NCI-H2029 treated with DMSO at 0.1 percent for 48 hours (cell line): ENCODE data around the gene DNM1.
"Not testable (repeated sequence)": the region's sequence is repeated elsewhere in the genome, so short reads cannot be mapped to it uniquely, and the experiment has no call there.

Source experiments
- DNase-seq: peaks from one replicate; lab custom pipeline; 2025; lab: John Stamatoyannopoulos, UW

Gene DNM1

DNA sequence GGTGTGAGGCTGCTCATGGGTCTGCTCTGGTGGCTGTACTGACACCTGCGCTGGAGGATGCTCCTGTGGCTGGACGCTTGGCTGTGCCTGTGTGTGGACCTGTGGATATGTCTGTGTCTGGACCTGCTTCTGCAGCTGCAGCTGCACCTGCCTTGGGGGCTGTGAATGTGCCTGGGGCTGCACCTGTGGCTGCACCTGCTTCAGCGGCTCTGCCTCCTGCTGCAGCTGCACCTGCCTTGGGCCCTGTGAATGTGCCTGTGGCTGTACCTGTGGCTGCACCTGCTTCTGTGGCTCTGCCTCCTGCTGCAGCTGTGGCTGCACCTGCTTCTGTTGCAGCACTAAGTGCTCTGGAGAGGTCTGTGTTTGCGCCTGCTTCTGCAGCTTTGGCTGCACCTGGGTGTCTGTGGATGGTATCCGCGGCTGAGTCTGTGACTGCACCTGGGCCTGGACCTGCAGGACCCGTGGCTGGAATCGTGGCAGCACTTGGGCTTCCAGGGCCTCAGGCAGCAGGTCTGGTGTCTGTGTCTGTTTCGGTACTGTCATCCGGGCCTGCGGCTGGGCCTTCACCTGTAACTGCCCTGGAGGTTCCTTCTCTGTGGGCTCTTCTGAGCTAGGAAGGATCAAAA lies 24.3 kb upstream of the DNM1 start:
- no peak for DNase-seq

DNA sequence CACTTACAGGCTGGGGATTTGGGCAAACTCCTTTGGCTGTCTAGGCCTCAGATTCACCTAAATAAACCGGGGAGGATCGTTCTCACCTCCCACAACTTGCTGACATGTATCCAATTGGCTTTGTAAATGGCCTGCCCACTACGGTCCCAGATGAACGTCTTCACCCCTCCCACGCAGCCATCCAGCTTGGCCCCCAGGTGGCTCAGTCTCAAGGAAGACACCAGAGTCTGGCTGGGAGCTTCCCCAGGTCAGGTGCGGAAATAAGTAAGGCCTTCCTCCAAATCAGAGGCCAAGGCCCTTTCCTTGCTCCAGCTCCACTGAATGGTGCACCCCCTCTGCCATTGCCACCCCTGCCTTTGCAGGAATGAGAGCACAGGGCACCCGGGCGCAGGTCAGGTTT lies 23.2 kb upstream of the DNM1 start:
- DNase-seq, result no peak

DNA sequence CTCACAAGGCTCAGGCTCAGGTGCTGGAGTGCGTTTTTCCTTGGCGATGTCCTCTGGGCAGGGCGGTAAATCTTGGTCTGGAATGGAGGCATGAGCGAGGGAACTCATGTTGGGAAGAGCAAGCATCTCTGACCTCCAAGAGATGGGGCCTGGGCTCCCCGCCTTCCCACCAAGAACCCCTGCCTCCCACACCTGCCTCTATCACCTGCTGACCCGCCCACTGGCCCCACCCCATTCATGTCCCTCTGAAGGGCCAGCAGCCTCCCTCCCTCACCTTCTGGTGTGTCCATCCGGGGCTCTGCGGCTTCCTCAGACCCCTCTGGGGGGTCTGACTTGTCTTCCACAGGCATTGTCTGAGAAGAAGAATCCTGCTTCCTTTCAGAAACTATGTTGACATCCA lies 22.7 kb upstream of the DNM1 start:
- no peak for DNase-seq

DNA sequence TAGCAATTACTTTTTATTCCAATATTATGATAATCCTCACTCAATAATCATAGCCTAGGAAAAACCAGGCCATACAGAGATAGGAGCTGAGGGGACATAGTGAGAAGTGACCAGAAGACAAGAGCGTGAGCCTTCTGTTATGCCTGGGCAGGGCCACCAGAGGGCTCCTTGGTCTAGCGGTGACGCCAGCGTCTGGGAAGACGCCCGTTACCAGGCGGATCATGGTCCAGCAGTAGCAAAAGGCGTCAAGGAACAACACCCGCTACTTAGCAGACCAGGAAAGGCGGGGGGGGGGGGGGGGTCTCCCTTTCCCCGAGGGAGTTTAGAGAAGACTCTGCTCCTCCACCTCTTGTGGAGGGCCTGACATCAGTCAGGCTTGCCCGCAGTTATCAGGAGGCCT lies 21.7 kb upstream of the DNM1 start:
- not testable (repeated sequence) for DNase-seq

DNA sequence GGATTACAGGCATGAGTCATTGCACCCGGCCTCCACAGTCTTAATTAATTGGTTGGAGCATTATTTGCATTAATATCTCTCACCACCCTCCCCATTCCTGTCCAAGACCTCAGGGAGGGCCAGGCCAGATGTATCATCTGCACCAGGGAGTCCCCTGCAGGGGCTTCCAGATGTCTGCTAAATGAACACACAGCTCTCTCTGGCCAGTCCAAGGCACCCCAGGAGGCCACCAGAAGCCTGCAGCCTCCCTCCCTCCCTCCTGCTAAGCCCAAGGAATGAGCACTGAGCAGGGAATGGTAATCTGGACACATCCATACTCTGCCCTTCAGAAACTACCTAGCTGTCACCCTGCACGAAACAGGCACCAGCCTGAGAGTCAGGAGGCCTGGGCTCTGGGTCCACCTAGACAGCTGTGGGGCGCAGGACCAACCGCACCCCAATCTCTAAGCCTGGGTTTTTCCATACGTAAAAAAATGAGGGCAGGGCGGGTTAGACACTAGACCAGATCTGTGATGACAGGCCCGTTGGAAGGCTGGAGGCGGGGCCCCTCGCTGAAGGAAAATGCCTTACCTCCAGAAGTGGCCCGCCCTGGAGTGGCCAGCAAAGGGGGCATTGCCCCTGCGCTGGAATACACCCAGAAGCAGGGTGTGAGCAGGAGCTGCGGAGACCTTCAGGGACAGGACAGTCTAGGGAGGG lies 20.1 kb upstream of the DNM1 start:
- DNase-seq, result no peak

DNA sequence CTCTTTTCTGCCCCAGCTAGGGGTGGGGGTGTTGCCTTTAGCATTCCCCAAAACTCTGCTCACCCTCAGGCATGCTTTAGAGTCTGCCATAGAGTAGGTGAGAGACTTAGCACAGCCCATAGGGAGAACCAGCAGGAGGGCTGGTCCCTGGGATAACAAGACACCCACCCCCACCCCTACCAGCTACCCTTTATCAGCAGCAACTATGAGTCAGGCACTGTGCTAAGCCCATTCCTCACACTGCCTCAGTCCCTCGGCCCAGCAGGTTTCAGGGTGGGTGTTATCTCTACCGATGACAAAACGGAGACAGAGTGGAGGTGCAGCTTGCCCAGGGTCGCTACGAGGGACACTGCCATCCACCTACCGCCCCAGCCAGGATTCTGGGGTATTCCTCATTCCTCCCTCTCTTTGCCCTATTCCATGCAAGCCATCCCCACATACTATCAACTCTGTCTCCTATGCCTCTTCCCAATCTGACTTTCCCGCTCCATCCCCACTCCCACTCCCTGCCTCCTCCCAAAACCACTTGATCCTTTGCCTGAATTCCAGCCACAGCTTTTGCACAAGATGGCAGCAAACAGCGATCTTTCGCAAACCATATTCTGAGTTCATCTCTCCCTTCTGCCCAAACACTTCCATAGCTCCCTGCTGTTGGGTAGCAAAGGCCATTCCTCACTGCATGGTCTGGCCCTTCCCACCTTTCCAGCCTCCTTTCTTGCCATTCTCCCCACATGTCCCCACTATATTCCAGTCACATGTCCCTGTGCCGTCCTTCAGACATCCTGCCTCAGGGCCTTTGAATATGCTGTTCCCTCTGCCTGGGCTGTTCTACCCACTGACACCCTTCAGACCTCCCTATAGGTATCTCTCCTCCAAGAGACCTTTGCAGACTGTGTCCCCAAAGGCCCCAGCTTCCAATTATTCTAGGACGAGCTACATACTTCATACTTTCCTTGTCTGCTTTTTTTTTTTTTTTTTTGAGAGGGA lies 16.9 kb upstream of the DNM1 start:
- no peak for DNase-seq

DNA sequence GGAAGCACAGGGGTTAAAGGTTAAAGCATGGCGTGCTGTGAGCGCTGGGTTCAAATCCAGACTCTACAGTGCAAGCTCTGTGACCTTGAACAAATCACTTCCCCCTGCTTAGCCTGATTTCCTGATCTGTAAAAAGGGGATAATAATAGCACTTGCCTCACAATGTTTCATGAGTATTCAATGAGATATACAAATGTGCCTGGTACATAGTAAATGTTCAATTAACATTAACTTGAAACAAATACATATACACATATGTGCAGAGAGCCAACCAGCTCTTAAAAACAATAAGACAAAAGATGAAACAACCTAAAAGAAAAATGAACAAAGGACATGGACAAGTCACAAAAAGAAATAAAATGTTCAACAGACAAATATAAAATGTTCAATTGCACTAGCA lies 15.8 kb upstream of the DNM1 start:
- no peak for DNase-seq

DNA sequence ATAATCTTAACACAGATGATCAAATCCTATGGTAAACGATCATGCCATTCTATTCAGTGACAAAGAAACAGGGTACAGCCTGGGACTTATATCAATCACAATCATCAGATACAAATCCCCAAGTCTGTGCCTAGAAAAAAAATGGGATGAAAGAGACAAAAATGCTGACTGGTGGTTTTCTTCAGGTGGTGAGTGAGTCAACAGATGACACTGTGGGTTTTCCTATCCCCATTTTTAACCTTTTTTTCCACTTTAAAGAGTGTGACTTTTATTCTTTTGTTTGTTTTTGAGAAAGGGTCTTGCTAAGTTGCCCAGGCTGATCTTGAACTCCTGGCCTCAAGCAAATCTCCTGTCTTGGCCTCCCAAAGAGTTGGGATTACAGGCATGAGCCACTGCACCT lies 15.0 kb upstream of the DNM1 start:
- DNase-seq, result no peak

DNA sequence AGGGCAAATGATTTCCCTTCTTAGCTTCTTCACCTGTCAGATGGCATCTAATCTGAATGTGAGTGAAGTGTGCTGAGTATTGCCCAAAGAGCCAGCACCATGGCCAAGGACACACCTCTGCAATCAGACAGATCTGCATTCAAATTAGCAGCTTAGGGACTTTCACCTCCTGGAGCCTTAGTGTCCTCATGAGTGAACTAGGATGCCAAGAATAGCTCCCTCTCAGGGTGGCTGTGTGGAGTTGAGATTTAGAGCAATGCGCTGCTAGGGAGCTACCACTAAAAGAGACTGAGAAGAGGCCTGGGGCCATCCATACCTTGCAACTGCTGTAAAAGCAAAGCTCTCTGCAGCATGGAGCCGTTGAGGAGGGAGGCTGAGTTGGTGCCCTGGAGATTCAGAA lies 13.2 kb upstream of the DNM1 start:
- DNase-seq, result no peak

DNA sequence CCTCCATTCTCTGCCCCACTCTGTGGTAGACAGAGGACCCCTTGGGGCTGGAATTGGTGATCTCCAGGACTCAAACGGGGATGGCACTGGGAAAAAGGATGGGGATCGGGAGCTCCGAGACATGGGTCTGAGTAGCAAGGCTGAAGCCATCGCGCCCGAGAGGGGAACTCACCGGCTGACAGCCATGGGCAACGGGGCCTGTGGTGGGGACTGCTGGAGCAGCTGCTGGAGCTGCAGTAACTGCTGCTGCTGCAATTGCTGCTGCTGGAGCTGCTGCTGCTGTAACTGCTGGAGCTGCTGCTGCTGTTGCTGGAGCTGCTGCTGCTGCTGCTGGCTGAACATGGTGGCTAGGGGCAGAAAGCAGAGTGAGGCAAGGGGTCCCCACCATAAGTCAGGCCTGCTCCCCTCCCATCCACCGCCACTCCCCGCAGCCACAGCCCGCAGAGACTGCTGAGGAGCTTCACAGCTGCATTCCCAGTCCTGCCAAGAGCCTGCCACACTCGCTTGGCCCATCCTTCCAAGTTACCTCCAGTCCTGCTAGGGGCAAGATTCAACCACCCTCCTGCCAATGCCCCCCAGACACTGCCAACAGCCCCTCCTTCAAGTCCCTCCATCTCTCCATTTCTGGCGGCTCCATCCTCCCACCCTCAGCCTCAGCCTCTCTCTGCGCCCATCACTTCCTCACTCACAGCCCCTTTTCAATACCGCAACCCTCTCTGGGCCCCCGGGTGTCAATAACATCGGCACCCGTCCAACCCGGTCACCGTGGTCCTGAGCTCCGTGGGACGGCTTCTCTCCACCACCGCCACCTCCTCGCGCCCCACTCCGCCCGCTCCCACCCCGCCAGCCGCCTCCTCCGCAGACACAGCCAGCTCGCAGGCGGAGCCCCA lies 12.4 kb upstream of the DNM1 start:
- no peak for DNase-seq

DNA sequence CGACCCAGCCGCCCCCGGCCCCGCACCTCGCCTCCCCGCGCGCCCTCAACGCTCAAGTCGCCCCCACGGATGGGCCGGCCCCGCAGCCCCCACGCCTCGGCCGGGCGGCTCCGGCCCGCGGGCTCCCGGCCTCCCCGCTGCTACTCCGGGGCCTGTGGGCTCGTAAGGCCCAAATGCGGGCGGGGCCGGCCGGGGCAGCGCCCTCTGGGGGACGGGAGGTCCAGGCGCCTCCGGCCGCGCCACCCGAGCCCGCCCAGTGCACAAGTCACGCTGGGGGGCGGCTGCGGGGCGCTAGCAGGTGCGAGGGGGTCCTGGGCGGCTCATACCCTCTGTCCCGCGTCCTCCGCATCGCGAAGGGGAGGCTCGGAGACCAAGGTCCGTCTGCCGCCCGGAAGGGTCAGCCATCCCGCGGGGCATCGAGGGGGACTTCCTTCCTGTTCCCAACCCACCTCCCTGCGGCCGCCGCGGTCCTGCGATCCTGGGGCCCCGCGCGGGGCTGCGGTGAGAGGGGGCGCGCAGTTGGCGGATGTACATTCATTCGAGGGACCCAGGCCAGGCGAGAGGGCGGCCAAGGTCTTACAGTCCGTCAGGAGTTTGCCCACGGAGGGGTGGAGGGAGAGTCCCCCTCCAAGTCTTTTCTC lies 11.7 kb upstream of the DNM1 start, which contains the start of gene CIZ1:
CIZ1 (minus strand) TSS at position 167 of the 641 bp plus-strand sequence. CDS start 715 bp downstream, outside the sequence.
- DNase-seq, result no peak

DNA sequence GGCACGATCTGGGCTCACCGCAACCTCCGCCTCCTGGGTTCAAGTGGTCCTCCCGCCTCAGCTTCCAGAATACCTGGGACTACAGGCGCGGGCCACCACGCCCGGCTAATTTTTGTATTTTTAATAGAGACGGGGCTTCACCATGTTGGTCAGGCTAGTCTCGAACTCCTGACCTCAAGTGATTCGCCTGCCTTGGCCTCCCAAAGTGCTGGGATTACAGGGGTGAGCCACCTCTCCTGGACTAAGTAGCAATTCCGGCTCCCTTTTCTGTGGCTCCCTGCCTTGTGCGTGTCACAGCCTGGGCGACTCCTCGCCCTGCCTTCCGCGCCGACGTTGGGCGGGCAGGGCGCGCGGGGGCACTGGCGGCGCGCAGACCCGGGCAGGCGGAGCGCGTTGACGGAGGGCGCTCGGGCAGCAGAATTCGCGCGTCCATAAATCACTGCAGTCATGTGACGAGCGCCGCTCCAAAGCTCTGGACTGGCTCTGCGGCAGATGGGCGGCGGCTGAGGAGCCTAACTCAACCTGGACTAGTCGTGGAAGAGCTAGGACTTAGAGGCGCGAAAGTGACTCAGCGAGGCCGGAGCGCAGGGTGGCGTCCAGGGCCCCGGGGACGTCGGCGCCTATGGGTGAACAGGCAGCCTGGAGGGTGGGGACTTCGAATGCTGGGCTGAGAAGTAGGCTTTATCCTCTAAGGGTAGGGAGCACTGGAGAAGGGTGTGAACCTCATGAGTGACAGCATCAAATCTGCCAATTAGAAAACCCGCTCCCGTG lies 10.4 kb upstream of the DNM1 start:
- DNase-seq, result peak; percentile 78

DNA sequence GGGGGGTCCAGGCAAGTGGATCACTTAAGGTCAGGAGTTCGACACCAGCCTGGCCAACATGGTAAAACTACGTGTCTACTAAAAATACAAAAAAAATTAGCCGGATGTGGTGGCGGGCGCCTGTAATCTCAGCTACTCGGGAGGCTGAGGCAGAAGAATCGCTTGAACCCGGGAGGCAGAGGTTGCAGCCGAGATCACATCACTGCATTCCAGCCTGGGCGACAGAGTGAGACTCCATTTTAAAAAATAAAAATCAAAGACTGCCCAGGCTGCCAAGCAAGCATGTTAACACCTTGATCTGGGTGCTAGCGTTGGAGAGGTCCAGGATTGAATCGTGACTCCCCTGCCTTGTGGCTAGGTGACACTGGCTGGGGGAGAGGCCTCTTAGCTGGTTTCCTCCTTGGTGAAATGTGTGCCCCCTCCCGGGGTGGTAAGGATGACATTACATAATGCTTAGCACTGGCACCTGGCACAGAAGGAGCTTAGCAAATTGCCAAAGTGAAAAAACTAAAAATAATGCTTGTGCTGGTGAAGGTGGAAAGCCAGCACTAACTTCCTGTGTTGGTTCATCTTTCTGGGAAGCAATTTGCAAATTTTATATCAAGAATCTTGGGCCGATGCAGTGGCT lies 9.6 kb upstream of the DNM1 start:
- no peak for DNase-seq

DNA sequence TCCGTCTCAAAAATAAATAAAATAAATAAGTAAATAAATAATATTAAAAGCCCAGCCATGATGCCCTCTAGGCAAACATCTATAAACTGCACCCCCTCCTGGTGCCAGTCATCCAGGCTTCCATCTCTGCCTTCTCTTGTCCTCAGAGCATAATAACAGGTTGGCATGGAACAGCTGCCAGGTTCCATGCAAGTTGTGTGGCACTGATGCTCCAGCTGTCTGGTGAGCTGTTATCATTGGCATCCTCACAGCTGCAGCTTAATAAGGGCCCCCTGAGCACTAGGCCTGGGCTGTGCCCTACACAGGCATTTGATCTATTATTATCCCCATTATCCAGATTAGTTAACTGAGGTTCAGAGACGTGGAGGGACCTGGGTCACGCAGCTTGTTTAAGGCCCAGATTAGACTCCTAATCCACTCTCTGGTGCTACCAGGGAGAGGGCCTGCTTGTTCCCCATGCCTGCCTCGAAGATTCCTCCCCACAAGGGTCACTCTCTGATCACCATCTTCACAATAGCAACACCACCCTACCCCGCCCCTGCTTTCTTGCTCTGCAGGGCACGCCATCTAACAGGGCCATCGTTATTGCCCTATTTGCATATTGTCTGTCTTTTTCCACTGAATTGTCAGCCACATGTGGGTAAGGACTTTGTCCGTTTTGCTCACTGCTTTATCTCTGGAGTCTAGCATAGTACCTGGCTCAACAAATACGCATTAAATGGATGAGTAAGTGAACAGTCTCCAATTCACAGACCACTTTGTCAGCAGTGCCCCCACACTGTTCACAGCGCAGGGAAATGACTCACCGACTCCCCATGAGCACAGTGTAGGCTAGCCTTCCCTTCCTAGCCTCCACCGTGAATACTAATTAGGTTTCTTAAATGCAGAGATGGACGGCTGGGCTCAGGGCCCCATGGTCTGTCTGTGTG lies 1.5 kb upstream of the DNM1 start:
- no peak for DNase-seq

DNA sequence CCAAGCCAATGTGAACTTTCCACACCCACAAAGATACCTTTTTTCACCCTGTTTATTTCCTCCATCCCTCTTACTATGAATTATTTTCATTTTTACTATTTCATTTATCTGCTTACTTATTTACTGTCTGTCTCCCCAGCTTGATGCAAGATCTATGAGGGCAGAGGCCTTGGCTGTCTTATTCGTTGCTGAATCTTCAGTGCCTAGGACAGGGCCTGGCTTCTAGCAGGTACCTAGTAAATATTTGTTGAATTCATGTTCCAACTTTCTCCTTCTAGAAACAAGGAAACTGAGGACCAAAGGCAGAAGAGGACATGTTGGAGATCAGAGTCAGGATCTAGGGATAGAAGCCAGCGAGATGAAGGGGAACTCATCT lies 543 bp upstream of the DNM1 start:
- DNase-seq, result no peak

DNA sequence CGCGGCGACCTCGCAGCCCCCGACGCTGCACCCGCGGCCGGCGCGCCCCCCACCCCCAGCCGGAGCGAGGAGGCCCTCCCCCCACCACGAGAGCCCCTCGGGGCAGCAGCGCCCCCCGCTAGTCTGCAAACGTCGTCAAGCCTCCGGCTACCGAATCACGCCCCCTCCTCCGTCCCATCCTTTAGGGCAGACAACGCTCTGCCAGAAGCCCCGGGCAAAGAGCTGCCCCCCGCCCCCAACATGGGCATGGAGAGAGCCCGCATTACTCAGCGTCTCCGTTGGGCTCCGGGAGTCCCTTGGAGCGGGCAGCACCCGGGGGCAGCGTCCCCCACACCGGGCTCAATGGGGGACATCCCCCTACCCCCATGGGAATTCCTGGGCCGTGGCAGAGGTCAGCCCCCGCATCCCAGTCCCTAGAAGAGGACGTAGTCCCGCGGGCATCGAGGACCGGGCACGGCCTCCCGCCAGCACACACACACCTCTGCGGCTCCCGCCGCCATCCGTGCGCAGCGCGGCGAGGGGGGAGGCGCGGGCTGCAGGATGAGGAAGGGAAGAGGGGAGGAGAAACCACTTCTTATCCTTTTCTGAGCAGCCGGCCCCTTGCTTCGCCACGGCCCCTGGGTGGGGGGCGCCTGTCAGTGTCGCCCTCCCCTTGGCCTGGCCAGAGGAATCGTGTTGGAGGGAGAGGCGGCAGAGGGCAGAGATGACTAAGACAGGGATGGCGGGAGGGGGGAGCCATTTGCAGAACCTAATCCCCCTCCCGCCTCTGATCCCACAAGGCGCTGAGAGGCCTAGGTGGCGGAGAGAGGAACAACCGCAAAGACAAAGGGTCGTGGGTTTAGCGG lies 750 bp downstream of the DNM1 start:
- DNase-seq, result no peak

DNA sequence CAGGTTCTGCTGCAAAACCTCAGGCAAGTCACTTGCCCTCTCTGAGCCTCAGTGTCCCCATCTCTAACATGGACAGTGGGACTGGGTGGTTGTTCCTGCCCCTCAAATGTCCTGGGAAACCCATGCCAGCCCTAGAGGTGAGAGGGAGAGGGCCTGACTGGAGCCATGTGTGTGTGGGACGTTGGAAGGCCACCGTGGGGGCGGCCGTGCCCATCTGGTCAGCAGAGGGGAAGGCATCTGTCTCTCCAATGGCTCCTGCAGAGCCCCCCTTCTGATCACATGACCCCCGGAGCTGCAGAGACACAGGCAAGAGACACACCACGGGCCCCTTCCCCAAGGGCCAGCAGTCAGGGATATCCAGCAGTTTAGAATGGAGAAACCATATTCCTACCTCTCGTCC lies 1.7 kb downstream of the DNM1 start:
- no peak for DNase-seq
